ENCODE results near the gene EFEMP2.

The EFEMP2 gene

GRCh38 chr11:65885231-65885630 is 12.6 kb upstream of the EFEMP2 start:
- DNase-seq (ENCODE audit: low spot score): no peak

- peak; percentile 86 for DNase-seq (ENCODE audit: low spot score)
Observed at GRCh38 chr11:65884716-65885092, 12.1 kb upstream of the EFEMP2 start.

DNA sequence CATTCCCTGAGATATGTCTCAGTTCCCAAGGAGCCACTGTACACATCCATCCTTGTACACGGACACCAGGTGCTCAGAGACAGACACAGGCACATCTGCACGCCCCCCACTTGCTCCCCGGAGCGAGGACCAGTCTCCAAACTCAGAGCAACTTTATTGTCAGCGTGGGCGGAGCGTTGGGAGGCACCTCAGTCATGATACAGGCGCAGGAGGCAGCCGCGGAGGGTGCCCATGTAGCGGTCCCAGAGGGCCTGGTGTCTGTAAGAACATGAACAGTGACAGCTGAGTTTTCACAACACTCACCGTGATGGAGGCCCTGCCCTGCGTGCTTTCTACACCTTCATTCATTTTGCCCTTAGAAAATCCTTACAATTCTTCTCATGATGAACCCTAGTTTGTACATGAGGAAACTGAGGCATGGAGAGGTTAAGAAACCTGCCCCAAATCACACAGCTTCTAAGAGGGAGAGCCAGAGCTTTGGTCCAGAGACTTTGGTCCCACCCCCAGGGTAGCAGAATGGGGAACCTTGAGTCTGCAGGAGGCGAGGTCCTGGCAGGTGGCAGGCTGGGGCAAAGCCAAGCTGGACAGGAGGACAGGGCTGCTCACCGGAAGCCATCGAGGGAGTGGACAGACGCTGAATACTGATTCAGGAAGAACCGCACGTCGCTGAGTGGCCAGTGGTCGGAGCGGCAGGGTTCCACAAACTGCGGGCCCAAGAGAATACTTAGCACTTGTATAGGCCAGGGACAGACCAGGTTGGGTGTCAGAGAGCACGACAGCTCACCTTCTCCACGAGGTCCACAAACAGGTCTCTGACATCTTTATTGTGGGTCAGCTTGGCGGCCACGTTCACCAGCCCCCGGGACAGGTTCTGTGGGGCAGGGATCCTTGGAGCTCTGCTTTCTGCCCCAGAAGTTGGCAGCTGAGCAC is 11.5 kb upstream of the EFEMP2 start:
- DNase-seq (ENCODE audit: low spot score): no peak

DNA sequence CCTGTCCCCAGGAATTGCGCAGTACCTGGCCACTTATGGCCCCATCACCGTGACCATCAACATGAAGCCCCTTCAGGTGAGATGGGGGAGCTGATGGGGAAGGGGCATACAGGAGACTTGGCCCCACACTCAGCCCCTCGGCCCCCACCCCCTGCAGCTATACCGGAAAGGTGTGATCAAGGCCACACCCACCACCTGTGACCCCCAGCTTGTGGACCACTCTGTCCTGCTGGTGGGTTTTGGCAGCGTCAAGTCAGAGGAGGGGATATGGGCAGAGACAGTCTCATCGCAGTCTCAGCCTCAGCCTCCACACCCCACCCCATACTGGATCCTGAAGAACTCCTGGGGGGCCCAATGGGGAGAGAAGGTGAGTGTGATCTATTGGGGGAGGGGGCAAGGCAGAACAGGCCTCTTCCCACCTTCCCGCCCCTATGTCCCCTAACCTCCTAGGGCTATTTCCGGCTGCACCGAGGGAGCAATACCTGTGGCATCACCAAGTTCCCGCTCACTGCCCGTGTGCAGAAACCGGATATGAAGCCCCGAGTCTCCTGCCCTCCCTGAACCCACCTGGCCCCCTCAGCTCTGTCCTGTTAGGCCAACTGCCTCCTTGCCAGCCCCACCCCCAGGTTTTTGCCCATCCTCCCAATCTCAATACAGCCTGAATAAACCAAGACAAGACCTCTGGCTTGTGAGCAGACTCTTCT is 10.6 kb upstream of the EFEMP2 start:
- DNase-seq (ENCODE audit: low spot score): no peak

- no peak for DNase-seq (ENCODE audit: low spot score)
Observed at GRCh38 chr11:65882120-65883057, 9.8 kb upstream of the EFEMP2 start.

GRCh38 chr11:65880844-65881421 is 8.3 kb upstream of the EFEMP2 start:
- no peak for DNase-seq (ENCODE audit: low spot score)

- no peak for DNase-seq (ENCODE audit: low spot score)
Observed at GRCh38 chr11:65880027-65880426, 7.4 kb upstream of the EFEMP2 start.

DNA sequence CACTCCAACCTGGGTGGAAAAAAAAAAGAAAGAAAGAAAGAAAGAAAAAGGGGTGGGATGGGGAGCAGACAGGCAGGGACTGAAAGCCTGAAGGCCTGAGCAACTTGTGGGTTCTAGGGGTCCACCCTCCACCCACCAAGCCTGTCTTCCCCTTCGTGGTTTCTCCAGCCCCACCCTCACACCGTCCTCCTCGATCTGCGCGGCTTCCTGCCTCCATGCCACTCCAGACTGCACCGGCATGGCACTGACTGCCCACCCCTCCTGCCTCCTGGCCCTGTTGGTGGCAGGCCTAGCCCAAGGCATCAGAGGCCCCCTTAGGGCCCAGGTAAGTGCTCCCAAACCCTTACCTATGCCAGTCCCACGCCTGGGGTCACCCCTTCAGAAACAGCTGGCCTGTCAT is 7.0 kb upstream of the EFEMP2 start, which contains the start of gene CTSW:
TSS of gene CTSW (plus strand) at position 221 of the 400 bp plus-strand sequence. CDS start at position 239, 18 bp downstream.
- no peak for DNase-seq (ENCODE audit: low spot score)

GRCh38 chr11:65873318-65874156 is 937 bp upstream of the EFEMP2 start:
- peak; percentile 97 for DNase-seq (ENCODE audit: low spot score)

GRCh38 chr11:65871811-65872548 is 620 bp downstream of the EFEMP2 start:
- peak; percentile 53 for DNase-seq (ENCODE audit: low spot score)

DNA sequence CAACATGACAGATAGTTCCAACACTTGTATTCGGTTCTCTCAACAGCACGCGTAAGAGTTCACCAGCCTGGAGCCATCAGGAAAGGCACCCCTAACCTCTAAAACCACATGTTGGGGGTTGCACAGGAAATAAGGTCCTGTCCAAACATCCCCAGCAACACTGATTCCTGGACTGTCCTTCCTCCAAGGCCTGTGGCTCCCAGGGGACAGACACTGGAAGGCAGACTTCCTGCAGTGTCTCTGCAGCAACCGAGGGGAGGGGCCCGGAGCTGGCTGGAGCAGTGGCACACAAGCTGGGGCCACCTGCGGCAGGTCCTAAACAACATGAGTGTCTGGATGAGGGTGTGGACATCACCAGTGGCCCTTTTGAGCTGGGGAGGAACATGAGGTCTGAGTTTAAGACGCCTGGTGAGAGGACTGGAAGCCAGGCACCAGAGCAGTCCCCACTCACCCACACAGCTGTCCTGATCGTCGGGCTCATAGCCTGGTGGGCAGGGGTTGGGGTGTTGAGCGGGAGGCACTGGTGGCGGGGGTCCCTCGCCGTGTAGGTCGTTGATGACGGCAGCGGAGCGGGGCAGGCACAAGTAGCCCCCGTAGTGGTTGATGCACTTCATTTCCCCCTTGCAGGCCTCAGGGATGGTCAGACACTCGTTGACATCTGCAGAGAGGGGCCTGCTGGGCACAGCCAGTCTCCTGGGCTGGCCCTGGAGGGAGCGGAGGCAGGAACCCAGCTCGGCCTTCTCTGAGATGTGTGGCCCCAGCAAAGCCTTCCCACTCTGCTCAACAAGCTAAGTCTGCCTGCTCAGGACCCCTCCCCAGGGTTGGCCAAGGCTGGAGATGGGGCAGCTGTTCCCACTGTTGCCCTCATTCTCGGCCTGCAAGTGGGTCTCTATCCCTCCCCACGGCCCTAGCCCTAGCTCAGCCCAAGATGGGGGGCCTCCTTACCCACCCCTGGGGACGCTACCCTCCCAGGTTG is 1.6 kb downstream of the EFEMP2 start:
- no peak for DNase-seq (ENCODE audit: low spot score)

- no peak for DNase-seq (ENCODE audit: low spot score)
Observed at GRCh38 chr11:65870307-65870658, 2.3 kb downstream of the EFEMP2 start.

DNA sequence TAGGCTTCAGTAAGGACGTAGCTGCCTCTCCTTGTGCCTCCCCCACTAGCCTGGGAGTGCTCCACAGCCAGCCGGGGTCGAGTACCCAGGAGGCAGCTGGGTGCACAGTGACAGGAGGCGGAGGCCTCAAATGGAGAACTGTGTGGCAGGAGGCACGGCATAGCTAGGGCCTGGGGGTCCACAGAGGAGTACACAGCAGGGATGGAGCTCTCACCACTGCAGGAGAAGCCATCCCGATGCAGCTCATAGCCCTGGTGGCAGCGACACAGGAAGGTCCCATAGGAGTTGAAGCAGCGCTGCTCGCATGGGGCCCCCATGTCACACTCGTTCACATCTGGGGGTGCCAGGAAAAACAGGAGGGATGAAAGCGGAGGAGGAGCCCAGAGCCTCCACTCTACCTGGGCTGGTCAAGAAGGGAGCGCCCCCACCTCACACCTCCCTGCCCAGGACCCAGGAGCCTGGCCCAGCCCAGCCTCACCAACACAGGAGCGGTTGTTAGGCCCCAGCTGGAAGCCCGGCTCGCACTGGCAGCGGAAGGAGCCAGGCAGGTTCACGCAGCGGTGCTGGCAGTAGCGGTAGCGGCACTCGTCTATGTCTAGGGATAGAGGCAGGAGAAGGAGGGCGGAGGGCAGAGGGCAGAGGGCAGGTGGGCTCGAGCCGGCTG is 2.8 kb downstream of the EFEMP2 start:
- DNase-seq (ENCODE audit: low spot score): no peak

- DNase-seq (ENCODE audit: low spot score): no peak
Observed at GRCh38 chr11:65868907-65869306, 3.7 kb downstream of the EFEMP2 start.

DNA sequence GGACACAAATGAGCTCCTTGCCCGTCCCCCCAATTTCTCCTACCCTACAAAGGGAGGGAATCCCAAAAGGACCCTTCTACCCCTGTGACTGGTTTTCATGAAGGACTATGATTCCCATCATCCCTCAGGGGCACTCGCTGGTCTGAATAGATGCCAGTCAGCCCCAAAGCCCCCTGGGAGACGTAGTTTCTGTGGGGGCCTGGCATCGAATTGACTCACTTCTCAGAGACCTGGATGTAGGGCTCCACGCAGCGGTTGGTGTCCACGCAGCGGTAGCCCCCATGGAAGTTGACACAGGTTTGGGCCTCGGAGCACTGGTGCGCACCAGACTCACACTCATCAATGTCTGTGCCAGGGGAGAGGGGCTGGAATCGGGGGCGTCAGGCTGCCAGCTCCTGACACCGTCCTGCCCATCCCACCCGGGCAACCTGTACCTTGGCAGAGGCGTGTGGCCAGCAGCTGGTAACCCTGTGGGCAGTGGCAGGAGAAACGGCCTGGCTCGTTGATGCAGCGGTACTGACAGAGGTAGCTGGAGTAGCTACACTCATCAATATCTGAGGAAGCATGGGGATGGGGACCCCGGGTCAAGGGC is 4.4 kb downstream of the EFEMP2 start:
- DNase-seq (ENCODE audit: low spot score): no peak

GRCh38 chr11:65867284-65868071 is 5.1 kb downstream of the EFEMP2 start:
- DNase-seq (ENCODE audit: low spot score): no peak
